ENCODE results near the gene RERE. TPM values are rescaled to one million over a fixed set of nuclear protein-coding genes. Genes with fewer than 3 reads are reported as not detected.
A peak's percentile ranks its signal among the peaks of the same experiment; 100 is the strongest.
"Not testable (repeated sequence)": the region's sequence is repeated elsewhere in the genome, so short reads cannot be mapped to it uniquely, and the experiment has no call there.

The RERE gene
- total RNA-seq, 6 experiments from 2014 or later: 36.5 to 41.6 (median 37.5) TPM

DNA sequence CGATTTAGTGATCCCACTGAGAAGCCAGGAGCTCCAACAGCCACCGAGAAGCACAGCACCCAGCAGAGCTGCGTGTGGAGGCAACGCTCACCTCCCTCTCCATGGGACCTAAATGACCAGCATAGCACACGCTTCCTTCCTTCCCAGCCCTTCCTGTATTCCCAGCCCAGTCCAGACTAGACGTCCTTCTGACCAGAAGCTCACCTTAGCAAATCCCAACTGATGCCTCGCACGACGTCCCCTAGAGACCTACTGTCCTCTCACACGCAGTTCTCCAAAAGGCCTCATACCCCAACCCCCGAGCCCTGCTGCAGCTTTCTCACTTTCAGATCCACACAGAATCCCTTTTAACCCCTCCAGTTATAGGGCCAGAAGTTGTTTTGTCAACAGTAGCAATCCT lies 367.1 kb downstream of the RERE start:
- H3K36me3 Mint-ChIP-seq (ENCODE audit: low read depth): peaks cover 11% of the 10 kb centered on the region; the same call in 1 of the 2 replicates
- H3K27me3 Mint-ChIP-seq (ENCODE audit: insufficient read depth): no peaks in the 10 kb centered on the region
- TF ChIP-seq, protein P1, sequence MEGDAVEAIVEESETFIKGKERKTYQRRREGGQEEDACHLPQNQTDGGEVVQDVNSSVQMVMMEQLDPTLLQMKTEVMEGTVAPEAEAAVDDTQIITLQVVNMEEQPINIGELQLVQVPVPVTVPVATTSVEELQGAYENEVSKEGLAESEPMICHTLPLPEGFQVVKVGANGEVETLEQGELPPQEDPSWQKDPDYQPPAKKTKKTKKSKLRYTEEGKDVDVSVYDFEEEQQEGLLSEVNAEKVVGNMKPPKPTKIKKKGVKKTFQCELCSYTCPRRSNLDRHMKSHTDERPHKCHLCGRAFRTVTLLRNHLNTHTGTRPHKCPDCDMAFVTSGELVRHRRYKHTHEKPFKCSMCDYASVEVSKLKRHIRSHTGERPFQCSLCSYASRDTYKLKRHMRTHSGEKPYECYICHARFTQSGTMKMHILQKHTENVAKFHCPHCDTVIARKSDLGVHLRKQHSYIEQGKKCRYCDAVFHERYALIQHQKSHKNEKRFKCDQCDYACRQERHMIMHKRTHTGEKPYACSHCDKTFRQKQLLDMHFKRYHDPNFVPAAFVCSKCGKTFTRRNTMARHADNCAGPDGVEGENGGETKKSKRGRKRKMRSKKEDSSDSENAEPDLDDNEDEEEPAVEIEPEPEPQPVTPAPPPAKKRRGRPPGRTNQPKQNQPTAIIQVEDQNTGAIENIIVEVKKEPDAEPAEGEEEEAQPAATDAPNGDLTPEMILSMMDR (IDR thresholded peaks at IDR 0.05): no peak
- H3K9me3 Mint-ChIP-seq: no peaks in the 10 kb centered on the region
- H3K4me3 Mint-ChIP-seq: no peak overlapping the region
- no peak for DNase-seq
- H3K27ac Mint-ChIP-seq: no peak overlapping the region
- H3K4me1 Mint-ChIP-seq (ENCODE audit: low read depth): peaks cover 3% of the 10 kb centered on the region

DNA sequence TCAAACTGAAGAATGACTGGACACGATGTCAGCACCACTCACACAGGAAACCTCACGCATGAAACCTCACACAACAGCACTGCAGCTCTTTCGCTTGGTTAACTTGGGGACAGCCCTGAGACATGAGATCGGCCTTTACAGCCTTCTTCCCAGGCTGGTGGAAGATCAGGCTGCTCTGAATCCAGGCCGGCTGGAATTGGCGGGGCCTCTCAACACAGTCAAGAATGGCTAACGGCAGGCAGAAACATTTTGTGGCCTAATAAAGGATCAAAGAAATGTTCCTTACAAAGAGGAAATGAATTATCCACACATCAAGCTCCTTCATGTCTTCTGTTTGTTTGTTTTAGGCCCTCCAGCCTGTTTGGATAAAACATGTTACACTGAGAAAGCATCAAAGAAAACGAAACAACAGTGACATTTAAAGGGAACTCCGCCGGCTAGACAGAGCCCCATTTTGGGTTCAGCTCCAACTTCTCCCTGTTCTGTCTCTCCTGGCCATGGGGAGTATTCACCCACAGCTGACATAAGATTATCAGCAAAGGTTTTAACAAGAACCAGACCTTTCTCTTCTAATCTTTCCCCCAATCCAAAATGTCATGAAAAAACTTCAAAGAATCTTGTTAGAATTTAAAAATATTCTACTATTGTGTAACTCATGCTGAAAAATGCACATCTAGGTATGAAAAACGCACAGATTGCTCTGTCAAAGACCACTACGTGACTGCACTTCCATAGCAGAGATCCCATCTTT lies 368.4 kb downstream of the RERE start:
- Mint-ChIP-seq H3K36me3 (ENCODE audit: low read depth) (peaks cover 11% of the 10 kb centered on the region; the same call in 1 of the 2 replicates), H3K27ac (no peak overlapping the region), H3K4me3 (no peak overlapping the region), H3K9me3 (no peaks in the 10 kb centered on the region), H3K27me3 (ENCODE audit: insufficient read depth) (no peaks in the 10 kb centered on the region), H3K4me1 (ENCODE audit: low read depth) (no peaks in the 10 kb centered on the region)
- DNase-seq: peak; percentile 50
- TF ChIP-seq, protein P1 (IDR thresholded peaks at IDR 0.05): no peak

DNA sequence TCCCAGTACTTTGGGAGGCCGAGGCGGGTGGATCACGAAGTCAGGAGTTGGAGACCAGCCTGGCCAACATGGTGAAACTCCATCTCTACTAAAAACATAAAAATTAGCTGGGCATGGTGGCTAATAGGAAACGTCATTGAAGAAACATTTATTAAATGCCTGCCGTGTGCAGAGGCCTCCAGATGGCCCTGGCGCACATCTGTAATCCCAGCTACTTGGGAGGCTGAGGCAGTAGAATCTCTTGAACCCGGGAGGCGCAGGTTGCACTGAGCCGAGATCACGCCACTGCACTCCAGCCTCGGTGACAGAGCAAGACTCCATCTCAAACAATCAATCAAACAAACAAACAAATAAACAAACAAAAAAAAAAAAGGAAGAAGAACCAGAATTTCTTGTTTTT lies 368.9 kb downstream of the RERE start:
- H3K4me3 Mint-ChIP-seq; H3K9me3 Mint-ChIP-seq; DNase-seq; H3K4me1 Mint-ChIP-seq (ENCODE audit: low read depth); H3K27me3 Mint-ChIP-seq (ENCODE audit: insufficient read depth); H3K27ac Mint-ChIP-seq: not testable (repeated sequence)
- H3K36me3 Mint-ChIP-seq (ENCODE audit: low read depth): peaks cover 11% of the 10 kb centered on the region; the same call in 1 of the 2 replicates

DNA sequence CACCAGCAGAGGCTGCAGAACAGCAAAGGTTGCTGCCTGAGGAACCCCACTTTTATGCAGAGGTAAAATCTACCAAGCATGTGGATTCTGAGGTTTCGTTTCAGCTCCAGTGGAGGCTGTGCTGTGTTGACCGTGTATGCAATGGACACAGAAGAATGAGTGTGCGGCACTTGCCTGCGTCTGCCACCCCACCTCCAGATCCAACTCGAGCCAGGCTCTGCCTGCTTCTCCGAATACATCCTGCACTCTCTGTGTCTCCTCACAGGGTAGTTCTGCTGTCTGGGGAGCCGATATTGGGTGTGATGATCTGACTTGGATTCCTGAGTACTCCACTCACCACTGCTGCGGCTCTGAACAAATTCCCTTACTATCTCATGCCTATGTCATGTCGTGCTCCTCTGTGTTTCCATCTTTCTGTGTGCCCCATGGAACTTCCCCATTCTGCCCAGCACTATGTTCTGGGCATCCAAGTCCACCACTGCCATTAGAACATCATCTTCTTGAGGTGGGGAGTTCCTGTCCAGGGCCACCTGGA lies 369.8 kb downstream of the RERE start:
- TF ChIP-seq, protein P1 (IDR thresholded peaks at IDR 0.05): no peak
- H3K9me3 Mint-ChIP-seq: no peaks in the 10 kb centered on the region
- no peak for DNase-seq
- H3K4me1 Mint-ChIP-seq (ENCODE audit: low read depth): no peaks in the 10 kb centered on the region
- H3K27me3 Mint-ChIP-seq (ENCODE audit: insufficient read depth): no peaks in the 10 kb centered on the region; the same call in 1 of the 2 replicates
- peaks cover 14% of the 10 kb centered on the region for H3K36me3 Mint-ChIP-seq (ENCODE audit: low read depth)
- no peak overlapping the region for H3K4me3 Mint-ChIP-seq
- no peak overlapping the region for H3K27ac Mint-ChIP-seq

DNA sequence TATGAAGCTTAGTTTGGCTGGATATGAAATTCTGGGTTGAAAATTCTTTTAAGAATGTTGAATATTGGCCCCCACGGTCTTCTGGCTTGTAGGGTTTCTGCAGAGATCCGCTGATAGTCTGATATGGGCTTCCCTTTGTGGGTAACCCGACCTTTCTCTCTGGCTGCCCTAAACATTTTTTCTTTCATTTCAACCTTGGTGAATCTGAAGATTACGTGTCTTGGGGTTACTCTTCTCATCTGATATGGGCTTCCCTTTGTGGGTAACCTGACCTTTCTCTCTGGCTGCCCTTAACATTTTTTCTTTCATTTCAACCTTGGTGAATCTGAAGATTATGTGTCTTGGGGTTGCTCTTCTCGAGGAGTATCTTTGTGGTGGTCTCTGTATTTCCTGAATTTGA lies 371.3 kb downstream of the RERE start:
- H3K4me3 Mint-ChIP-seq; H3K9me3 Mint-ChIP-seq; H3K27ac Mint-ChIP-seq; H3K4me1 Mint-ChIP-seq (ENCODE audit: low read depth); H3K27me3 Mint-ChIP-seq (ENCODE audit: insufficient read depth); DNase-seq: not testable (repeated sequence)
- peaks cover 17% of the 10 kb centered on the region for H3K36me3 Mint-ChIP-seq (ENCODE audit: low read depth)

DNA sequence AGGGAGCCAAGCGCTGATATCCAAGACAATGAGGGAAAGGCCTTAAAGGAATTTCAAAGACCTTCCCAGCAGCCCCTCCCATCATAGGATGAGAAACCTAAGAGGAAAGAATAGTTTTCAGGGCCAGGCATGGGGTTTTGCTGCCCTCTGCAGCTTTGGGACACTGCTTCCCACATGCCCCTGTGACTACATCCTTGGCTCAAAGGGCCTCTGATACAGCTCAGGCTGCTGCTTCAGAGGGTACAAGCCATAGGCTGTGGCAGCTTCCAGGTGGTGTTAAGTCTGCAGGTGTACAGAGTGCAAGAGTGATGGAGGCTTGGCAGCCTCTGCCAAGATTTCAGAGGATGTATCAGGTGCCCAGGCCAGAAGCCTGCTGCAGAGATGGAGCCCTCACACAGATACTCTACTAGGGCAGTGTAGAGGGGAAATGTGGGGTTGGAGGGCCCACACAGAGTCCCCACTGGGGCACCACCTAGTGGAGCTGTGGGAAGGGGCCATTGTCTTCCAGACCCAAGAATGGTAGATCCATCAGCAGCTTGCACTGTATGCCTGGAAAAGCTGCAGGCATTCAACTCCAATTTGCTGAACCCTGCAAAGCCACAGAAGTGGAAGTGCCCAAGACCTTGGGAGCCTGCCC lies 373.8 kb downstream of the RERE start:
- Mint-ChIP-seq H3K27me3 (ENCODE audit: insufficient read depth) (no peaks in the 10 kb centered on the region; the same call in none of the 2 replicates), H3K4me1 (ENCODE audit: low read depth) (peaks cover 20% of the 10 kb centered on the region), H3K9me3 (no peaks in the 10 kb centered on the region), H3K36me3 (ENCODE audit: low read depth) (peaks cover 17% of the 10 kb centered on the region), H3K27ac (no peak overlapping the region), H3K4me3 (no peak overlapping the region; the same call in 1 of the 2 replicates)
- TF ChIP-seq, protein P1 (IDR thresholded peaks at IDR 0.05): peak; percentile 34; the same call in 1 of the 2 replicates
- DNase-seq: no peak

Measured in HFFc6 (cell line).